ENCODE data around the gene GAS2L2. TPM values are rescaled to one million over a fixed set of nuclear protein-coding genes. Genes with fewer than 3 reads are reported as not detected.

GAS2L2 gene
- polyA plus RNA-seq, 1 donor from 2014 or later, result 0.38 TPM

DNA sequence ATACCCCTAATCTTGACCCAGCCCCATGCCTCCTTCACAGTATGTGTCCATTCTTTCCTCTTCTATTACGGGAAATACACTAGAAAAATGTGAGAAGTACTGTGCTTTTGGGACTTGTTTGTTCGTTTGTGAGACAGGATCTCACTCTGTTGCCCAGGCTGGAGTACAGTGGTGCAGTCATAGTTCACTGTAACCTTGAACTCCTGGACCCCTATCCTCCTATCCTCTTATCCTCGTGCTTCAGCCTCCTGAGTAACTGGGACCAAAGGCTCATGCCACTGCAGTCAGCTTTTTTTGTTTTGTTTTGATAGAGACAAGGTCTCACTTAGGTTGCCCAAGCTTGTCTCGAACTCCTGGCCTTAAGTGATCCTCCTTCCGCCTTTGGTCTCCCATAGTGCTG lies 51.5 kb downstream of the GAS2L2 start:
- TF ChIP-seq MXI1 (conservative IDR thresholded peaks at IDR 0.05; ENCODE audit: poor library complexity, severe bottlenecking) (no peak), SMC3 (conservative IDR thresholded peaks at IDR 0.05; ENCODE audit: poor library complexity) (no peak), RAD21 (conservative IDR thresholded peaks at IDR 0.05) (no peak), TAF1 (IDR thresholded peaks at IDR 0.05; ENCODE audit: low read depth) (no peak), EZH2 (IDR thresholded peaks at IDR 0.05; ENCODE audit: borderline replicate concordance, insufficient read depth, low read length, poor library complexity, severe bottlenecking) (no peak), POLR2AphosphoS5 (IDR thresholded peaks at IDR 0.05) (no peak), EP300 (conservative IDR thresholded peaks at IDR 0.05; ENCODE audit: poor library complexity, severe bottlenecking) (no peak)
- TF ChIP-seq, protein P1, sequence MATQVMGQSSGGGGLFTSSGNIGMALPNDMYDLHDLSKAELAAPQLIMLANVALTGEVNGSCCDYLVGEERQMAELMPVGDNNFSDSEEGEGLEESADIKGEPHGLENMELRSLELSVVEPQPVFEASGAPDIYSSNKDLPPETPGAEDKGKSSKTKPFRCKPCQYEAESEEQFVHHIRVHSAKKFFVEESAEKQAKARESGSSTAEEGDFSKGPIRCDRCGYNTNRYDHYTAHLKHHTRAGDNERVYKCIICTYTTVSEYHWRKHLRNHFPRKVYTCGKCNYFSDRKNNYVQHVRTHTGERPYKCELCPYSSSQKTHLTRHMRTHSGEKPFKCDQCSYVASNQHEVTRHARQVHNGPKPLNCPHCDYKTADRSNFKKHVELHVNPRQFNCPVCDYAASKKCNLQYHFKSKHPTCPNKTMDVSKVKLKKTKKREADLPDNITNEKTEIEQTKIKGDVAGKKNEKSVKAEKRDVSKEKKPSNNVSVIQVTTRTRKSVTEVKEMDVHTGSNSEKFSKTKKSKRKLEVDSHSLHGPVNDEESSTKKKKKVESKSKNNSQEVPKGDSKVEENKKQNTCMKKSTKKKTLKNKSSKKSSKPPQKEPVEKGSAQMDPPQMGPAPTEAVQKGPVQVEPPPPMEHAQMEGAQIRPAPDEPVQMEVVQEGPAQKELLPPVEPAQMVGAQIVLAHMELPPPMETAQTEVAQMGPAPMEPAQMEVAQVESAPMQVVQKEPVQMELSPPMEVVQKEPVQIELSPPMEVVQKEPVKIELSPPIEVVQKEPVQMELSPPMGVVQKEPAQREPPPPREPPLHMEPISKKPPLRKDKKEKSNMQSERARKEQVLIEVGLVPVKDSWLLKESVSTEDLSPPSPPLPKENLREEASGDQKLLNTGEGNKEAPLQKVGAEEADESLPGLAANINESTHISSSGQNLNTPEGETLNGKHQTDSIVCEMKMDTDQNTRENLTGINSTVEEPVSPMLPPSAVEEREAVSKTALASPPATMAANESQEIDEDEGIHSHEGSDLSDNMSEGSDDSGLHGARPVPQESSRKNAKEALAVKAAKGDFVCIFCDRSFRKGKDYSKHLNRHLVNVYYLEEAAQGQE (IDR thresholded peaks at IDR 0.05; ENCODE audit: borderline replicate concordance), result no peak
- TF ChIP-seq, protein P2, sequence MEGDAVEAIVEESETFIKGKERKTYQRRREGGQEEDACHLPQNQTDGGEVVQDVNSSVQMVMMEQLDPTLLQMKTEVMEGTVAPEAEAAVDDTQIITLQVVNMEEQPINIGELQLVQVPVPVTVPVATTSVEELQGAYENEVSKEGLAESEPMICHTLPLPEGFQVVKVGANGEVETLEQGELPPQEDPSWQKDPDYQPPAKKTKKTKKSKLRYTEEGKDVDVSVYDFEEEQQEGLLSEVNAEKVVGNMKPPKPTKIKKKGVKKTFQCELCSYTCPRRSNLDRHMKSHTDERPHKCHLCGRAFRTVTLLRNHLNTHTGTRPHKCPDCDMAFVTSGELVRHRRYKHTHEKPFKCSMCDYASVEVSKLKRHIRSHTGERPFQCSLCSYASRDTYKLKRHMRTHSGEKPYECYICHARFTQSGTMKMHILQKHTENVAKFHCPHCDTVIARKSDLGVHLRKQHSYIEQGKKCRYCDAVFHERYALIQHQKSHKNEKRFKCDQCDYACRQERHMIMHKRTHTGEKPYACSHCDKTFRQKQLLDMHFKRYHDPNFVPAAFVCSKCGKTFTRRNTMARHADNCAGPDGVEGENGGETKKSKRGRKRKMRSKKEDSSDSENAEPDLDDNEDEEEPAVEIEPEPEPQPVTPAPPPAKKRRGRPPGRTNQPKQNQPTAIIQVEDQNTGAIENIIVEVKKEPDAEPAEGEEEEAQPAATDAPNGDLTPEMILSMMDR (IDR thresholded peaks at IDR 0.05; ENCODE audit: poor library complexity, severe bottlenecking), result no peak
- no peak overlapping the region for H3K27ac ChIP-seq (ENCODE audit: low read length)
- no peak overlapping the region for H2AFZ ChIP-seq (ENCODE audit: low read depth, low read length)
- no peaks in the 10 kb centered on the region for H3K79me2 ChIP-seq (replicated peaks; ENCODE audit: insufficient read depth, low read length)
- H3K9me2 ChIP-seq (ENCODE audit: insufficient read depth, low read length), result no peaks in the 10 kb centered on the region
- H3K36me3 ChIP-seq (ENCODE audit: insufficient read depth, low read length), result no peaks in the 10 kb centered on the region
- no peaks in the 10 kb centered on the region for H4K20me1 ChIP-seq (ENCODE audit: insufficient read depth)
- H3K9ac ChIP-seq (ENCODE audit: low read length), result no peak overlapping the region
- no peaks in the 10 kb centered on the region for H3F3A ChIP-seq (ENCODE audit: insufficient read depth, low read length, poor library complexity, severe bottlenecking)
- no peaks in the 10 kb centered on the region for H3K9me3 ChIP-seq (ENCODE audit: low read length)
- H3K4me2 ChIP-seq (ENCODE audit: low read length), result no peak overlapping the region
- no peak overlapping the region for H3K4me3 ChIP-seq (ENCODE audit: low read length)
- no peaks in the 10 kb centered on the region for H3K27me3 ChIP-seq (ENCODE audit: insufficient read depth, low read depth, low read length)

DNA sequence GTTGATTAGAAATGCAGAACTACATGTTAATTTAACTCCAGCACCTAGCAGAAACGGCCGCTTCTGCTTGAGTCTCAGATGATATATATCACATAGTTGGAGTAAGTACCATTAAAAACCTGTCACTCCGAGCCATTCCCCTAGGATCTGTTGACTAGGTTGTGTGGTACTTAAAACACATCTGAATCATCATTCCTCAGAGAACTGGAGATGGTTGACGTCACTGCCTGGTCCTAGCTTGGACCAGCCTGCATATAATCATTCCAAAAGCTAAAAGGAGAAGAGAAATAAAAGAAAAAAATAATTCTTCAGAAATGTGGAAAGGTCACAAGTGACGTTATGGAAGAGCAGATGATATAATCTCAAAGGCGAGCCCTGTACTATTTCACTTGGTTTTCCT lies 52.9 kb downstream of the GAS2L2 start:
- no peak overlapping the region for H3K4me2 ChIP-seq (ENCODE audit: low read length)
- H3F3A ChIP-seq (ENCODE audit: insufficient read depth, low read length, poor library complexity, severe bottlenecking), result no peaks in the 10 kb centered on the region
- H2AFZ ChIP-seq (ENCODE audit: low read depth, low read length), result no peak overlapping the region
- no peaks in the 10 kb centered on the region for H3K9me3 ChIP-seq (ENCODE audit: low read length)
- H3K9ac ChIP-seq (ENCODE audit: low read length), result no peak overlapping the region
- TF ChIP-seq MXI1 (conservative IDR thresholded peaks at IDR 0.05; ENCODE audit: poor library complexity, severe bottlenecking) (no peak), SMC3 (conservative IDR thresholded peaks at IDR 0.05; ENCODE audit: poor library complexity) (no peak), TAF1 (IDR thresholded peaks at IDR 0.05; ENCODE audit: low read depth) (no peak), EZH2 (IDR thresholded peaks at IDR 0.05; ENCODE audit: borderline replicate concordance, insufficient read depth, low read length, poor library complexity, severe bottlenecking) (no peak), RAD21 (conservative IDR thresholded peaks at IDR 0.05) (no peak), POLR2AphosphoS5 (IDR thresholded peaks at IDR 0.05) (no peak), EP300 (conservative IDR thresholded peaks at IDR 0.05; ENCODE audit: poor library complexity, severe bottlenecking) (no peak)
- TF ChIP-seq, protein P2 (IDR thresholded peaks at IDR 0.05; ENCODE audit: poor library complexity, severe bottlenecking), result no peak
- TF ChIP-seq, protein P1 (IDR thresholded peaks at IDR 0.05; ENCODE audit: borderline replicate concordance), result no peak
- no peaks in the 10 kb centered on the region for H3K79me2 ChIP-seq (replicated peaks; ENCODE audit: insufficient read depth, low read length)
- H3K4me3 ChIP-seq (ENCODE audit: low read length), result no peak overlapping the region
- H3K9me2 ChIP-seq (ENCODE audit: insufficient read depth, low read length), result no peaks in the 10 kb centered on the region
- H4K20me1 ChIP-seq (ENCODE audit: insufficient read depth), result no peaks in the 10 kb centered on the region
- H3K27me3 ChIP-seq (ENCODE audit: insufficient read depth, low read depth, low read length), result no peaks in the 10 kb centered on the region
- no peak overlapping the region for H3K27ac ChIP-seq (ENCODE audit: low read length)
- H3K36me3 ChIP-seq (ENCODE audit: insufficient read depth, low read length), result no peaks in the 10 kb centered on the region

Data from neural cell (in vitro differentiated cells).